Esophagus squamous epithelium (tissue), 5 donors: ENCODE measurements around the gene TBC1D2B. TPM values are rescaled to one million over a fixed set of nuclear protein-coding genes. Genes with fewer than 3 reads are reported as not detected.

Experiments used
- DNase-seq: peaks from one replicate; lab custom pipeline; 2025; lab: John Stamatoyannopoulos, UW
- H3K27ac ChIP-seq, 4 donors: fragments of 200-600 bp; sonication (generic); one replicate each; pipeline ENCODE4 v1.5.1; 2016 to 2019; ENCODE audit warnings: mild to moderate bottlenecking in 1 of 4
- H3K27me3 ChIP-seq, 4 donors: fragments of 200-600 bp; sonication (generic); 1 replicate in 3 of 4; 2 replicates in 1 of 4; pipeline versions ENCODE4 v1.5.1 to v1.6.0; 2017 to 2021; ENCODE audit warnings: antibody characterized with exemption in 1 of 4
- H3K36me3 ChIP-seq, 3 donors: fragments of 200-600 bp; sonication (generic); one replicate each; pipeline ENCODE4 v1.5.1; 2016 to 2019
- H3K4me1 ChIP-seq, 3 donors: fragments of 200-600 bp; sonication (generic); one replicate each; pipeline ENCODE4 v1.5.1; 2017 to 2019
- H3K4me3 ChIP-seq, 4 donors: fragments of 200-600 bp; sonication (generic); 1 replicate in 3 of 4; 2 replicates in 1 of 4; pipeline ENCODE4 v1.5.1; 2016 to 2019; ENCODE audit warnings: mild to moderate bottlenecking in 2 of 4, moderate library complexity in 1 of 4
- H3K9me3 ChIP-seq, 3 donors: fragments of 200-600 bp; sonication (generic); one replicate each; pipeline ENCODE4 v1.5.1; 2016 to 2019
- POLR2A ChIP-seq, 4 donors: fragments of 450-650 bp; IDR thresholded peaks; one replicate each; pipeline ENCODE4 v1.6.1; 2017; ENCODE audit warnings: antibody characterized with exemption in 4 of 4, mild to moderate bottlenecking in 4 of 4, moderate library complexity in 3 of 4
- WGBS, 2 donors: methylation state at CpG; one replicate each; pipeline ENCODE4 v1.1.5; 2018; 5-methylcytosine and 5-hydroxymethylcytosine counted together
- intact Hi-C: fragments of 100-400 bp; cut with DNase I; formaldehyde crosslinking; loops from one replicate; pipeline ENCODE4 v1.15.0; 2022
- total RNA-seq, 4 donors: library from RNA; depleted of rRNA; stranded (reverse); fragments of >200 nt; gene quantifications; one replicate each; pipeline ENCODE4 v1.1.0, GENCODE V29; 2016
- TF ChIP-seq, protein P1 (sequence below), 6 experiments: fragments of 450-650 bp in 4 of 6; fragments of 200-600 bp in 2 of 6; sonication (generic) in 2 of 6; IDR thresholded peaks; one replicate each; pipeline ENCODE4 v1.5.1; 2016 to 2019; ENCODE audit warnings: antibody characterized with exemption in 6 of 6, mild to moderate bottlenecking in 4 of 6, moderate library complexity in 4 of 6
- donor health status: DM: yes; HTN: yes; CAD: no.

Gene TBC1D2B
- total RNA-seq, 4 donors from 2014 or later = 13.0 to 30.7 (median 17.8) TPM

DNA sequence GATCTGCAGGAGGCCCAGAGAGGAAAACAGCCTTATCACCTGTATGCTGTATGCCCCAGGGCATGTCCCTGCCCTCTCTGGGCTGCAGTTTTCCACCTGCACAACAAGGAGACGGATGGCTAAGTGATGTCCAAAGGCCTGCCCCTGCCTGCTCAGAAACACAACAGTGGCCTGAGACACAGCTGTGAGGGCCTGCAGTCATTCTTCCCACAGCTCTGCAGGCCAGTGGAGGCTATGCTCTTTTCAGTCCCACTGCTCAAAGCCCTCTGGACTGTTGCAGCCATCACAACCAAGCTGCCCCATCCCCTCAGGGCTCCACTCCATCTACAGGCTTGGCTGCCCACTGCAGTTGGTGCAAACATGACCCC is 5.2 kb upstream of the TBC1D2B start:
- H3K4me3 ChIP-seq = no peak overlapping the region
- no peaks in the 10 kb centered on the region for H3K27me3 ChIP-seq
- no peaks in the 10 kb centered on the region for H3K9me3 ChIP-seq
- peaks cover 3 to 16% (median 4%) of the 10 kb centered on the region in 3 donors for H3K4me1 ChIP-seq
- no peaks in the 10 kb centered on the region for H3K36me3 ChIP-seq
- no peak overlapping the region for H3K27ac ChIP-seq
- DNase-seq = no peak
- intact Hi-C loops = no loop called here
- 80 to 100% methylated on average over 1 of the region's 1 CpG for WGBS, 2 donors
- TF ChIP-seq, protein P1, sequence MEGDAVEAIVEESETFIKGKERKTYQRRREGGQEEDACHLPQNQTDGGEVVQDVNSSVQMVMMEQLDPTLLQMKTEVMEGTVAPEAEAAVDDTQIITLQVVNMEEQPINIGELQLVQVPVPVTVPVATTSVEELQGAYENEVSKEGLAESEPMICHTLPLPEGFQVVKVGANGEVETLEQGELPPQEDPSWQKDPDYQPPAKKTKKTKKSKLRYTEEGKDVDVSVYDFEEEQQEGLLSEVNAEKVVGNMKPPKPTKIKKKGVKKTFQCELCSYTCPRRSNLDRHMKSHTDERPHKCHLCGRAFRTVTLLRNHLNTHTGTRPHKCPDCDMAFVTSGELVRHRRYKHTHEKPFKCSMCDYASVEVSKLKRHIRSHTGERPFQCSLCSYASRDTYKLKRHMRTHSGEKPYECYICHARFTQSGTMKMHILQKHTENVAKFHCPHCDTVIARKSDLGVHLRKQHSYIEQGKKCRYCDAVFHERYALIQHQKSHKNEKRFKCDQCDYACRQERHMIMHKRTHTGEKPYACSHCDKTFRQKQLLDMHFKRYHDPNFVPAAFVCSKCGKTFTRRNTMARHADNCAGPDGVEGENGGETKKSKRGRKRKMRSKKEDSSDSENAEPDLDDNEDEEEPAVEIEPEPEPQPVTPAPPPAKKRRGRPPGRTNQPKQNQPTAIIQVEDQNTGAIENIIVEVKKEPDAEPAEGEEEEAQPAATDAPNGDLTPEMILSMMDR (IDR thresholded peaks at IDR 0.05) = no peak
- TF ChIP-seq POLR2A (IDR thresholded peaks at IDR 0.05) = no peak

- 61 to 74% methylated on average over 3 of the region's 5 CpGs for WGBS, 2 donors
- TF ChIP-seq, protein P1 (IDR thresholded peaks at IDR 0.05) = no peak
- no peak for TF ChIP-seq POLR2A (IDR thresholded peaks at IDR 0.05)
- Histone ChIP-seq H3K9me3 (no peaks in the 10 kb centered on the region), H3K27ac (no peak overlapping the region), H3K4me3 (no peak overlapping the region), H3K27me3 (no peaks in the 10 kb centered on the region), H3K4me1 (peaks cover 4 to 18% (median 5%) of the 10 kb centered on the region in 3 donors), H3K36me3 (no peaks in the 10 kb centered on the region)
- no peak for DNase-seq
- intact Hi-C loops = no loop called here
Measured at GRCh38 chr15:78082106-78082742, 4.7 kb upstream of the TBC1D2B start.

DNA sequence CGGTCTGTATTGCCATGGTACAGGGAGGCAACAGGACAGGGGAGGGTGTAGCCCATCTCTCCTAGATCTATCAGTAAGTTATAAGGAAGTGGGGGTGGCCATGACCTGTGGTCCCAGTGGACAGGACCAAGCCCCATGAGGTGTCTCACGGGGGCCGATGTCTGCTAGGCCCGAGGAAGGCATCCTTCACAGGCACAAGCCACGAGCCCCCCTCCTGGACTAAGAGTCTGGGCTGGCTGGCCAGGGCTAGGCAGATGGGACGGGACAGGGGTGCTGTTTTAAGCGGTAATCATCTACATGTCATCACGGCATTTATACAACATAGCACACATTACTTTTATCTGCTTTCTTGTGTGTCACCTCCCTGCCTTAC is 2.6 kb upstream of the TBC1D2B start:
- Histone ChIP-seq H3K27ac (no peak overlapping the region), H3K27me3 (no peaks in the 10 kb centered on the region), H3K4me3 (no peak overlapping the region), H3K4me1 (peaks cover 17 to 37% (median 19%) of the 10 kb centered on the region in 3 donors), H3K36me3 (no peaks in the 10 kb centered on the region), H3K9me3 (no peaks in the 10 kb centered on the region)
- no peak for DNase-seq
- 89 to 93% methylated on average over 6 to 8 of the region's 8 CpGs for WGBS, 2 donors
- intact Hi-C loops = no loop called here
- TF ChIP-seq, protein P1 (IDR thresholded peaks at IDR 0.05) = no peak
- no peak for TF ChIP-seq POLR2A (IDR thresholded peaks at IDR 0.05)

GRCh38 chr15:78079298-78080087 is 2.0 kb upstream of the TBC1D2B start:
- Histone ChIP-seq H3K27me3 (no peaks in the 10 kb centered on the region), H3K4me3 (no peak overlapping the region), H3K4me1 (peaks cover 19 to 42% (median 20%) of the 10 kb centered on the region in 3 donors), H3K36me3 (no peaks in the 10 kb centered on the region), H3K9me3 (no peaks in the 10 kb centered on the region), H3K27ac (no peak overlapping the region)
- intact Hi-C loops = no loop called here
- 87 to 89% methylated on average over 9 to 11 of the region's 11 CpGs for WGBS, 2 donors
- no peak for DNase-seq
- TF ChIP-seq, protein P1 (IDR thresholded peaks at IDR 0.05) = no peak
- no peak for TF ChIP-seq POLR2A (IDR thresholded peaks at IDR 0.05)

- Histone ChIP-seq H3K27me3 (no peaks in the 10 kb centered on the region), H3K4me1 (peaks cover 19 to 58% (median 24%) of the 10 kb centered on the region in 3 donors), H3K9me3 (no peaks in the 10 kb centered on the region), H3K27ac (peak overlapping the region; percentile 82 to 95 (median 92)), H3K36me3 (no peaks in the 10 kb centered on the region), H3K4me3 (peak overlapping the region; percentile 52 to 96 (median 76))
- intact Hi-C loops = no loop called here
- 10 to 21% methylated on average over 3 to 7 of the region's 7 CpGs for WGBS, 2 donors
- no peak for DNase-seq
- TF ChIP-seq, protein P1 (IDR thresholded peaks at IDR 0.05) = no peak
- no peak for TF ChIP-seq POLR2A (IDR thresholded peaks at IDR 0.05)
Measured at GRCh38 chr15:78077871-78078210, 330 bp upstream of the TBC1D2B start.
